GM23338 (cell line): Measurements from ENCODE around the gene HDAC11. TPM values are rescaled to one million over a fixed set of nuclear protein-coding genes. Genes with fewer than 3 reads are reported as not detected.

ENCODE experiments used
- ATAC-seq: fragments of 200-7000 bp; cut with Tn5 transposase; 3 replicates; pipeline ENCODE4 v1.9.1; 2020
- DNase-seq: peaks from one replicate; pipeline ENCODE4 v3.0.0-alpha.2; 2015; ENCODE audit warnings: low spot score
- H2AFZ ChIP-seq: fragments of 200-600 bp; sonication (generic); 2 replicates; pipeline ENCODE4 v1.8.0; 2016; ENCODE audit warnings: antibody characterized with exemption, mild to moderate bottlenecking, moderate library complexity
- H3F3A ChIP-seq: fragments of 200-600 bp; sonication (generic); replicated peaks from 2 replicates; pipeline ENCODE4 v1.8.0; 2017; ENCODE audit warnings: antibody characterized with exemption, mixed run types, low read depth
- H3K27ac ChIP-seq: fragments of 200-600 bp; sonication (generic); 2 replicates; pipeline ENCODE4 v1.6.1; 2016; ENCODE audit warnings: low read depth
- H3K27me3 ChIP-seq: fragments of 200-600 bp; sonication (generic); 2 replicates; pipeline ENCODE4 v1.8.0; 2016; ENCODE audit warnings: mild to moderate bottlenecking, mixed run types, moderate library complexity; ENCODE audit not compliant: insufficient read depth
- H3K36me3 ChIP-seq: fragments of 200-600 bp; sonication (generic); 2 replicates; pipeline ENCODE4 v1.8.0; 2016; ENCODE audit warnings: mild to moderate bottlenecking; ENCODE audit not compliant: insufficient read depth
- H3K4me1 ChIP-seq: fragments of 200-600 bp; sonication (generic); 2 replicates; pipeline ENCODE4 v1.8.0; 2016; ENCODE audit warnings: mild to moderate bottlenecking, moderate library complexity; ENCODE audit not compliant: insufficient read depth
- H3K4me2 ChIP-seq: fragments of 200-600 bp; sonication (generic); 2 replicates; pipeline ENCODE4 v1.7.1; 2017; ENCODE audit warnings: mixed run types
- H3K4me3 ChIP-seq: fragments of 200-600 bp; sonication (generic); 2 replicates; pipeline ENCODE4 v1.6.1; 2016; ENCODE audit warnings: mixed run types
- H3K79me2 ChIP-seq: fragments of 200-600 bp; sonication (generic); replicated peaks from 2 replicates; pipeline ENCODE4 v1.8.0; 2017; ENCODE audit warnings: mild to moderate bottlenecking; ENCODE audit not compliant: insufficient read depth
- H3K9me2 ChIP-seq: fragments of 200-600 bp; sonication (generic); 2 replicates; pipeline ENCODE4 v1.8.0; 2017; ENCODE audit not compliant: insufficient read depth
- H4K20me1 ChIP-seq: fragments of 200-600 bp; sonication (generic); replicated peaks from 2 replicates; pipeline ENCODE4 v1.8.0; 2017; ENCODE audit warnings: mild to moderate bottlenecking; ENCODE audit not compliant: insufficient read depth
- H3K27ac Mint-ChIP-seq: 2 replicates; pipeline ENCODE4 v1.8.0; 2020; ENCODE audit warnings: inconsistent platforms, mild to moderate bottlenecking, moderate library complexity, mixed read lengths
- H3K27me3 Mint-ChIP-seq: 3 replicates; pipeline ENCODE4 v1.8.0; 2022; ENCODE audit warnings: low read depth, mild to moderate bottlenecking, moderate library complexity, mixed read lengths, inconsistent platforms; ENCODE audit not compliant: insufficient read depth, poor library complexity
- H3K36me3 Mint-ChIP-seq: 3 replicates; pipeline ENCODE4 v1.8.0; 2021; ENCODE audit warnings: low read depth, mild to moderate bottlenecking, inconsistent platforms, moderate library complexity, mixed read lengths
- H3K4me1 Mint-ChIP-seq: 3 replicates; pipeline ENCODE4 v1.8.0; 2020; ENCODE audit warnings: mild to moderate bottlenecking, inconsistent platforms, mixed read lengths
- H3K4me3 Mint-ChIP-seq: 3 replicates; pipeline ENCODE4 v1.8.0; 2021; ENCODE audit warnings: moderate library complexity, mild to moderate bottlenecking, inconsistent platforms, mixed read lengths
- H3K9me3 Mint-ChIP-seq: 3 replicates; pipeline ENCODE4 v1.8.0; 2020; ENCODE audit warnings: moderate library complexity, mild to moderate bottlenecking, inconsistent platforms, mixed read lengths
- CREB1 ChIP-seq: fragments of 250-450 bp; sonication (Bioruptor Pico); IDR thresholded peaks from 2 replicates; pipeline ENCODE4 v1.5.0; 2020; ENCODE audit warnings: low read depth, mild to moderate bottlenecking, moderate library complexity
- EZH2 ChIP-seq: fragments of 200-600 bp; sonication (generic); IDR thresholded peaks from one replicate; pipeline ENCODE4 v1.8.0; 2017; ENCODE audit warnings: antibody characterized with exemption, mild to moderate bottlenecking, low read depth; ENCODE audit not compliant: unreplicated experiment
- JUNB ChIP-seq: IDR thresholded peaks from one replicate; pipeline ENCODE4 v1.6.1; 2016; ENCODE audit warnings: antibody characterized with exemption; ENCODE audit not compliant: unreplicated experiment
- POLR2AphosphoS5 ChIP-seq: IDR thresholded peaks from 2 replicates; pipeline ENCODE4 v1.6.1; 2016; ENCODE audit warnings: antibody characterized with exemption, low read depth
- STAT1 ChIP-seq: IDR thresholded peaks from one replicate; pipeline ENCODE4 v1.6.1; 2016; ENCODE audit warnings: antibody characterized with exemption; ENCODE audit not compliant: unreplicated experiment
- ZNF114 ChIP-seq: fragments of 250-450 bp; sonication (Bioruptor Pico); IDR thresholded peaks from 2 replicates; pipeline ENCODE4 v1.5.0; 2020; ENCODE audit warnings: mild to moderate bottlenecking, moderate library complexity
- ZNF331 ChIP-seq: fragments of 250-450 bp; sonication (Bioruptor Pico); IDR thresholded peaks from 2 replicates; pipeline ENCODE4 v1.5.0; 2020; ENCODE audit warnings: low read depth, mild to moderate bottlenecking, moderate library complexity
- polyA plus RNA-seq: library from polyadenylated mRNA; unstranded; fragments of >200 nt; fragmentation: Nextera tagmentation; extraction: Ambion mirVana; gene quantifications from 2 replicates; pipeline ENCODE4 v1.2.1, GENCODE V29; 2016
- total RNA-seq: library from RNA; depleted of rRNA; stranded (reverse); fragments of >200 nt; shearing (Covaris generic); gene quantifications from 2 replicates; pipeline ENCODE4 v1.2.3, GENCODE V29; 2014
- TF ChIP-seq, protein P1 (sequence below): fragments of 250-450 bp; sonication (Bioruptor Pico); IDR thresholded peaks from 2 replicates; pipeline ENCODE4 v1.5.0; 2020; ENCODE audit warnings: mild to moderate bottlenecking, moderate library complexity

HDAC11 gene
- total and polyA plus RNA-seq, 2 experiments from 2014 or later = 5.4 to 15.8 TPM

- Histone ChIP-seq H3K27me3 (no peaks in the 10 kb centered on the region), H3K9me2 (no peaks in the 10 kb centered on the region), H3K4me1 (peaks cover 28% of the 10 kb centered on the region), H4K20me1 (no peaks in the 10 kb centered on the region), H3K4me2 (no peak overlapping the region), H2AFZ (no peak overlapping the region), H3K36me3 (no peaks in the 10 kb centered on the region), H3K79me2 (no peaks in the 10 kb centered on the region), H3K4me3 (no peak overlapping the region), H3F3A (peaks cover 12% of the 10 kb centered on the region), H3K27ac (no peak overlapping the region)
- Mint-ChIP-seq H3K27me3 (peaks cover 23% of the 10 kb centered on the region), H3K27ac (no peak overlapping the region), H3K36me3 (no peaks in the 10 kb centered on the region), H3K4me3 (no peak overlapping the region; the same call in 2 of the 3 replicates), H3K9me3 (no peaks in the 10 kb centered on the region), H3K4me1 (peaks cover 61% of the 10 kb centered on the region)
- ATAC-seq (no peak), DNase-seq (no peak)
- TF ChIP-seq STAT1 (no peak), POLR2AphosphoS5 (no peak), ZNF331 (CRISPR knock-in tag) (no peak), JUNB (no peak), CREB1 (CRISPR knock-in tag) (no peak), EZH2 (no peak), ZNF114 (CRISPR knock-in tag) (no peak)
- TF ChIP-seq, protein P1, sequence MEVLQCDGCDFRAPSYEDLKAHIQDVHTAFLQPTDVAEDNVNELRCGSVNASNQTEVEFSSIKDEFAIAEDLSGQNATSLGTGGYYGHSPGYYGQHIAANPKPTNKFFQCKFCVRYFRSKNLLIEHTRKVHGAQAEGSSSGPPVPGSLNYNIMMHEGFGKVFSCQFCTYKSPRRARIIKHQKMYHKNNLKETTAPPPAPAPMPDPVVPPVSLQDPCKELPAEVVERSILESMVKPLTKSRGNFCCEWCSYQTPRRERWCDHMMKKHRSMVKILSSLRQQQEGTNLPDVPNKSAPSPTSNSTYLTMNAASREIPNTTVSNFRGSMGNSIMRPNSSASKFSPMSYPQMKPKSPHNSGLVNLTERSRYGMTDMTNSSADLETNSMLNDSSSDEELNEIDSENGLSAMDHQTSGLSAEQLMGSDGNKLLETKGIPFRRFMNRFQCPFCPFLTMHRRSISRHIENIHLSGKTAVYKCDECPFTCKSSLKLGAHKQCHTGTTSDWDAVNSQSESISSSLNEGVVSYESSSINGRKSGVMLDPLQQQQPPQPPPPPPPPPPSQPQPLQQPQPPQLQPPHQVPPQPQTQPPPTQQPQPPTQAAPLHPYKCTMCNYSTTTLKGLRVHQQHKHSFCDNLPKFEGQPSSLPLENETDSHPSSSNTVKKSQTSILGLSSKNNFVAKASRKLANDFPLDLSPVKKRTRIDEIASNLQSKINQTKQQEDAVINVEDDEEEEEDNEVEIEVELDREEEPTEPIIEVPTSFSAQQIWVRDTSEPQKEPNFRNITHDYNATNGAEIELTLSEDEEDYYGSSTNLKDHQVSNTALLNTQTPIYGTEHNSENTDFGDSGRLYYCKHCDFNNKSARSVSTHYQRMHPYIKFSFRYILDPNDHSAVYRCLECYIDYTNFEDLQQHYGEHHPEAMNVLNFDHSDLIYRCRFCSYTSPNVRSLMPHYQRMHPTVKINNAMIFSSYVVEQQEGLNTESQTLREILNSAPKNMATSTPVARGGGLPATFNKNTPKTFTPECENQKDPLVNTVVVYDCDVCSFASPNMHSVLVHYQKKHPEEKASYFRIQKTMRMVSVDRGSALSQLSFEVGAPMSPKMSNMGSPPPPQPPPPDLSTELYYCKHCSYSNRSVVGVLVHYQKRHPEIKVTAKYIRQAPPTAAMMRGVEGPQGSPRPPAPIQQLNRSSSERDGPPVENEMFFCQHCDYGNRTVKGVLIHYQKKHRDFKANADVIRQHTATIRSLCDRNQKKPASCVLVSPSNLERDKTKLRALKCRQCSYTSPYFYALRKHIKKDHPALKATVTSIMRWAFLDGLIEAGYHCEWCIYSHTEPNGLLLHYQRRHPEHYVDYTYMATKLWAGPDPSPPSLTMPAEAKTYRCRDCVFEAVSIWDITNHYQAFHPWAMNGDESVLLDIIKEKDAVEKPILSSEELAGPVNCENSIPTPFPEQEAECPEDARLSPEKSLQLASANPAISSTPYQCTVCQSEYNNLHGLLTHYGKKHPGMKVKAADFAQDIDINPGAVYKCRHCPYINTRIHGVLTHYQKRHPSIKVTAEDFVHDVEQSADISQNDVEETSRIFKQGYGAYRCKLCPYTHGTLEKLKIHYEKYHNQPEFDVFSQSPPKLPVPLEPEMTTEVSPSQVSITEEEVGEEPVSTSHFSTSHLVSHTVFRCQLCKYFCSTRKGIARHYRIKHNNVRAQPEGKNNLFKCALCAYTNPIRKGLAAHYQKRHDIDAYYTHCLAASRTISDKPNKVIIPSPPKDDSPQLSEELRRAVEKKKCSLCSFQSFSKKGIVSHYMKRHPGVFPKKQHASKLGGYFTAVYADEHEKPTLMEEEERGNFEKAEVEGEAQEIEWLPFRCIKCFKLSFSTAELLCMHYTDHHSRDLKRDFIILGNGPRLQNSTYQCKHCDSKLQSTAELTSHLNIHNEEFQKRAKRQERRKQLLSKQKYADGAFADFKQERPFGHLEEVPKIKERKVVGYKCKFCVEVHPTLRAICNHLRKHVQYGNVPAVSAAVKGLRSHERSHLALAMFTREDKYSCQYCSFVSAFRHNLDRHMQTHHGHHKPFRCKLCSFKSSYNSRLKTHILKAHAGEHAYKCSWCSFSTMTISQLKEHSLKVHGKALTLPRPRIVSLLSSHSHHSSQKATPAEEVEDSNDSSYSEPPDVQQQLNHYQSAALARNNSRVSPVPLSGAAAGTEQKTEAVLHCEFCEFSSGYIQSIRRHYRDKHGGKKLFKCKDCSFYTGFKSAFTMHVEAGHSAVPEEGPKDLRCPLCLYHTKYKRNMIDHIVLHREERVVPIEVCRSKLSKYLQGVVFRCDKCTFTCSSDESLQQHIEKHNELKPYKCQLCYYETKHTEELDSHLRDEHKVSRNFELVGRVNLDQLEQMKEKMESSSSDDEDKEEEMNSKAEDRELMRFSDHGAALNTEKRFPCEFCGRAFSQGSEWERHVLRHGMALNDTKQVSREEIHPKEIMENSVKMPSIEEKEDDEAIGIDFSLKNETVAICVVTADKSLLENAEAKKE (CRISPR knock-in tag) = no peak
These were observed 6.1 kb upstream of the HDAC11 start for GRCh38 chr3:13474021-13474420.
